HCT116 (cell line): ENCODE results near the gene TENT5A.

Source experiments
- CEBPB ChIP-seq: IDR thresholded peaks from 2 replicates; pipeline ENCODE4 v1.6.1; 2012; ENCODE audit warnings: low read depth
- ELF1 ChIP-seq: IDR thresholded peaks from 2 replicates; pipeline ENCODE4 v1.6.1; 2012; ENCODE audit warnings: low read depth, borderline replicate concordance
- EZH2 ChIP-seq: fragments of 200-600 bp; sonication (generic); IDR thresholded peaks from 2 replicates; pipeline ENCODE4 v1.6.1; 2017; ENCODE audit warnings: antibody characterized with exemption, mixed run types
- POLR2A ChIP-seq: IDR thresholded peaks from 2 replicates; pipeline ENCODE4 v1.7.0; 2011; ENCODE audit warnings: borderline replicate concordance; ENCODE audit not compliant: insufficient read depth, insufficient read length; ENCODE audit errors: extremely low read depth
- POLR2AphosphoS5 ChIP-seq: IDR thresholded peaks from 2 replicates; pipeline ENCODE4 v1.6.1; 2011; ENCODE audit warnings: mild to moderate bottlenecking, low read depth, low read length, moderate library complexity
- SIN3A ChIP-seq: IDR thresholded peaks from 2 replicates; pipeline ENCODE4 v1.6.1; 2012; ENCODE audit warnings: low read depth
- SP1 ChIP-seq: IDR thresholded peaks from 2 replicates; pipeline ENCODE4 v1.6.1; 2012; ENCODE audit warnings: low read depth
- YY1 ChIP-seq: IDR thresholded peaks from 2 replicates; pipeline ENCODE4 v1.6.1; 2011; ENCODE audit warnings: low read length, low read depth, moderate library complexity, mild to moderate bottlenecking; ENCODE audit not compliant: insufficient replicate concordance; ENCODE audit errors: extremely low read depth
- TF ChIP-seq, protein P1 (sequence below), 3 experiments: fragments of 200-600 bp in 1 of 3; sonication (generic) in 1 of 3; IDR thresholded peaks in 2 of 3; conservative IDR thresholded peaks in 1 of 3; 2 replicates each; pipeline ENCODE4 v1.5.1; 2012 to 2017; ENCODE audit warnings: low read depth in 2 of 3, low read length in 2 of 3, antibody characterized with exemption in 1 of 3, borderline replicate concordance in 1 of 3, control low read depth in 1 of 3, mild to moderate bottlenecking in 1 of 3, mixed read lengths in 1 of 3, mixed run types in 1 of 3, moderate library complexity in 1 of 3; ENCODE audit not compliant: insufficient read depth in 1 of 3
- TF ChIP-seq, protein P2 (sequence below): IDR thresholded peaks from 2 replicates; pipeline ENCODE4 v1.6.1; 2011; ENCODE audit warnings: mild to moderate bottlenecking, low read length, moderate library complexity; ENCODE audit not compliant: insufficient replicate concordance; ENCODE audit errors: extremely low read depth
- TF ChIP-seq, protein P3 (sequence below): IDR thresholded peaks from 2 replicates; pipeline ENCODE4 v1.6.1; 2012; ENCODE audit warnings: low read depth
- TF ChIP-seq, protein P4 (sequence below): IDR thresholded peaks from 2 replicates; pipeline ENCODE4 v1.6.1; 2012

DNA sequence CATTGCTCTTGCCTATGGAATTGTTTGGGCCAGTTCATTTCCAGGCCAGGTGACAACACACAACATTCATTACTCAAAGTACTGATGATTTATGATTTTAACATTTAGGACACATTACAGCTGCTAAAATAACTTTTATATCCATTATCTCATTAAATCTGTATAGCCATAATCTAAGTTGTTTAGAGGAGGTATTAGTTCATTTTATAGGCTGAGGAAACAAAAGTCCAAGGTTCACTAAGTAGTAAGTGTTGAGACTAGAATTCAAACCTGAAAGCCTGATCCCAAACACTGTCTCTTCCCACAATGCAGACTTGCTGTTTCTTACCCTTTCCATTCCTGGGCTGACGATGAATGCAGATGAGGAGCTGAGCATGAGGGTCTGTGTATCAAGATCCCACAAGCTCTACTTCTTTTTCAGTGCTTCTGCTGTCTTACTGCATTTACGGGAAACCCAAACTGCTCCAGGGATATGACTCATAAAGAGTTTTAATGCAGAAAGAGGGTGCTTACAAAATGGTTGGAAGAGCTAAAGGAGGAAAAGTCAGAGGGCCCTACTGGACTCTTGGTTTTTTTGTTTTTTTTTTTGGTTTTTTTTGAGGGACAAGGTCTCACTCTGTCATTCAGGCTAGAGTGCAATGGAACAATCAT is 17.9 kb downstream of the TENT5A start:
- TF ChIP-seq POLR2AphosphoS5 (no peak), POLR2A (no peak), SIN3A (no peak), ELF1 (no peak), SP1 (no peak), CEBPB (no peak), EZH2 (no peak), YY1 (no peak)
- TF ChIP-seq, protein P1, sequence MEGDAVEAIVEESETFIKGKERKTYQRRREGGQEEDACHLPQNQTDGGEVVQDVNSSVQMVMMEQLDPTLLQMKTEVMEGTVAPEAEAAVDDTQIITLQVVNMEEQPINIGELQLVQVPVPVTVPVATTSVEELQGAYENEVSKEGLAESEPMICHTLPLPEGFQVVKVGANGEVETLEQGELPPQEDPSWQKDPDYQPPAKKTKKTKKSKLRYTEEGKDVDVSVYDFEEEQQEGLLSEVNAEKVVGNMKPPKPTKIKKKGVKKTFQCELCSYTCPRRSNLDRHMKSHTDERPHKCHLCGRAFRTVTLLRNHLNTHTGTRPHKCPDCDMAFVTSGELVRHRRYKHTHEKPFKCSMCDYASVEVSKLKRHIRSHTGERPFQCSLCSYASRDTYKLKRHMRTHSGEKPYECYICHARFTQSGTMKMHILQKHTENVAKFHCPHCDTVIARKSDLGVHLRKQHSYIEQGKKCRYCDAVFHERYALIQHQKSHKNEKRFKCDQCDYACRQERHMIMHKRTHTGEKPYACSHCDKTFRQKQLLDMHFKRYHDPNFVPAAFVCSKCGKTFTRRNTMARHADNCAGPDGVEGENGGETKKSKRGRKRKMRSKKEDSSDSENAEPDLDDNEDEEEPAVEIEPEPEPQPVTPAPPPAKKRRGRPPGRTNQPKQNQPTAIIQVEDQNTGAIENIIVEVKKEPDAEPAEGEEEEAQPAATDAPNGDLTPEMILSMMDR (IDR thresholded peaks at IDR 0.05 in 2 of 3, conservative IDR thresholded peaks at IDR 0.05 in 1 of 3; ENCODE audit: borderline replicate concordance in 1 of 3, insufficient read depth in 1 of 3, low read depth in 2 of 3, low read length in 2 of 3): no peak
- TF ChIP-seq, protein P2, sequence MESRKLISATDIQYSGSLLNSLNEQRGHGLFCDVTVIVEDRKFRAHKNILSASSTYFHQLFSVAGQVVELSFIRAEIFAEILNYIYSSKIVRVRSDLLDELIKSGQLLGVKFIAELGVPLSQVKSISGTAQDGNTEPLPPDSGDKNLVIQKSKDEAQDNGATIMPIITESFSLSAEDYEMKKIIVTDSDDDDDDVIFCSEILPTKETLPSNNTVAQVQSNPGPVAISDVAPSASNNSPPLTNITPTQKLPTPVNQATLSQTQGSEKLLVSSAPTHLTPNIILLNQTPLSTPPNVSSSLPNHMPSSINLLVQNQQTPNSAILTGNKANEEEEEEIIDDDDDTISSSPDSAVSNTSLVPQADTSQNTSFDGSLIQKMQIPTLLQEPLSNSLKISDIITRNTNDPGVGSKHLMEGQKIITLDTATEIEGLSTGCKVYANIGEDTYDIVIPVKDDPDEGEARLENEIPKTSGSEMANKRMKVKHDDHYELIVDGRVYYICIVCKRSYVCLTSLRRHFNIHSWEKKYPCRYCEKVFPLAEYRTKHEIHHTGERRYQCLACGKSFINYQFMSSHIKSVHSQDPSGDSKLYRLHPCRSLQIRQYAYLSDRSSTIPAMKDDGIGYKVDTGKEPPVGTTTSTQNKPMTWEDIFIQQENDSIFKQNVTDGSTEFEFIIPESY: no peak
- TF ChIP-seq, protein P3, sequence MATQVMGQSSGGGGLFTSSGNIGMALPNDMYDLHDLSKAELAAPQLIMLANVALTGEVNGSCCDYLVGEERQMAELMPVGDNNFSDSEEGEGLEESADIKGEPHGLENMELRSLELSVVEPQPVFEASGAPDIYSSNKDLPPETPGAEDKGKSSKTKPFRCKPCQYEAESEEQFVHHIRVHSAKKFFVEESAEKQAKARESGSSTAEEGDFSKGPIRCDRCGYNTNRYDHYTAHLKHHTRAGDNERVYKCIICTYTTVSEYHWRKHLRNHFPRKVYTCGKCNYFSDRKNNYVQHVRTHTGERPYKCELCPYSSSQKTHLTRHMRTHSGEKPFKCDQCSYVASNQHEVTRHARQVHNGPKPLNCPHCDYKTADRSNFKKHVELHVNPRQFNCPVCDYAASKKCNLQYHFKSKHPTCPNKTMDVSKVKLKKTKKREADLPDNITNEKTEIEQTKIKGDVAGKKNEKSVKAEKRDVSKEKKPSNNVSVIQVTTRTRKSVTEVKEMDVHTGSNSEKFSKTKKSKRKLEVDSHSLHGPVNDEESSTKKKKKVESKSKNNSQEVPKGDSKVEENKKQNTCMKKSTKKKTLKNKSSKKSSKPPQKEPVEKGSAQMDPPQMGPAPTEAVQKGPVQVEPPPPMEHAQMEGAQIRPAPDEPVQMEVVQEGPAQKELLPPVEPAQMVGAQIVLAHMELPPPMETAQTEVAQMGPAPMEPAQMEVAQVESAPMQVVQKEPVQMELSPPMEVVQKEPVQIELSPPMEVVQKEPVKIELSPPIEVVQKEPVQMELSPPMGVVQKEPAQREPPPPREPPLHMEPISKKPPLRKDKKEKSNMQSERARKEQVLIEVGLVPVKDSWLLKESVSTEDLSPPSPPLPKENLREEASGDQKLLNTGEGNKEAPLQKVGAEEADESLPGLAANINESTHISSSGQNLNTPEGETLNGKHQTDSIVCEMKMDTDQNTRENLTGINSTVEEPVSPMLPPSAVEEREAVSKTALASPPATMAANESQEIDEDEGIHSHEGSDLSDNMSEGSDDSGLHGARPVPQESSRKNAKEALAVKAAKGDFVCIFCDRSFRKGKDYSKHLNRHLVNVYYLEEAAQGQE: no peak
- TF ChIP-seq, protein P4, sequence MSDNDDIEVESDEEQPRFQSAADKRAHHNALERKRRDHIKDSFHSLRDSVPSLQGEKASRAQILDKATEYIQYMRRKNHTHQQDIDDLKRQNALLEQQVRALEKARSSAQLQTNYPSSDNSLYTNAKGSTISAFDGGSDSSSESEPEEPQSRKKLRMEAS: no peak
